Bronchial epithelial cell (primary cell): Measurements from ENCODE around the gene FAM83F. TPM values are rescaled to one million over a fixed set of nuclear protein-coding genes. Genes with fewer than 3 reads are reported as not detected.

Experiments
- DNase-seq: peaks from one replicate; pipeline ENCODE4 v3.0.0-alpha.2; 2010; ENCODE audit warnings: low read depth
- FAIRE-seq: peaks from 2 replicates; lab custom pipeline; 2011; peaks lifted over from hg19 to GRCh38; lab: Jason Lieb, UNC
- H3K27me3 ChIP-seq: 2 replicates; pipeline ENCODE4 v1.5.1; 2011; ENCODE audit warnings: low read length; ENCODE audit not compliant: control insufficient read depth, insufficient read depth
- H3K36me3 ChIP-seq: 2 replicates; pipeline ENCODE4 v1.5.1; 2011; ENCODE audit warnings: low read length; ENCODE audit not compliant: control insufficient read depth, insufficient read depth
- H3K4me3 ChIP-seq: 2 replicates; pipeline ENCODE4 v1.5.1; 2011; ENCODE audit warnings: mild to moderate bottlenecking, low read depth, low read length, control low read depth
- total RNA-seq: library from RNA; depleted of rRNA; stranded (reverse); fragments of >200 nt; gene quantifications from 2 replicates; pipeline ENCODE4 v1.2.1, GENCODE V29; 2014
- TF ChIP-seq, protein P1 (sequence below): IDR thresholded peaks from 2 replicates; pipeline ENCODE4 v1.5.1; 2011; ENCODE audit warnings: mild to moderate bottlenecking, moderate library complexity, low read length, control low read depth, inconsistent platforms; ENCODE audit not compliant: insufficient read depth, severe bottlenecking

The FAM83F gene
- total RNA-seq, 1 donor from 2014 or later, result 22.1 TPM

DNA sequence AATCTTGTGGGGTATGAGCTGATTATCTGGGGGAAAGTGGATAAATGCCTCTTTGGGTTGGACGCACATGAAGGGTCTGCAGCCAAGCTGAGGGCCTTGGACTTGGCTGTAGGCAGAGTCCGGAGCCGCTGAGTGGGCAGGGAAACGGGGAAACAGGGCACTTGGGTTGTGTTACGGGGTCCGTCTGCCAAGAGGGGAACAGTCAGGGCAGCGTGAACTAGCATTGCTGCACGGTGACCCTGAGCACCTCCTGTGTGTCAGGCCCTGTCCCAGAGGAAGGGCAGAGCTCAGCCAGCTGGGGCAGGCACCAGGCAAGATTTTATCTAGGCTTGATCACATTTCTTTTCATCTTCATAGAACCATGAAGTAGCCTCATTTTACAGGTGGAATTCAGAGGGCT lies 11.9 kb downstream of the FAM83F start:
- DNase-seq (no peak), FAIRE-seq (no peak)
- no peaks in the 10 kb centered on the region for H3K27me3 ChIP-seq
- H3K4me3 ChIP-seq, result no peak overlapping the region
- TF ChIP-seq, protein P1, sequence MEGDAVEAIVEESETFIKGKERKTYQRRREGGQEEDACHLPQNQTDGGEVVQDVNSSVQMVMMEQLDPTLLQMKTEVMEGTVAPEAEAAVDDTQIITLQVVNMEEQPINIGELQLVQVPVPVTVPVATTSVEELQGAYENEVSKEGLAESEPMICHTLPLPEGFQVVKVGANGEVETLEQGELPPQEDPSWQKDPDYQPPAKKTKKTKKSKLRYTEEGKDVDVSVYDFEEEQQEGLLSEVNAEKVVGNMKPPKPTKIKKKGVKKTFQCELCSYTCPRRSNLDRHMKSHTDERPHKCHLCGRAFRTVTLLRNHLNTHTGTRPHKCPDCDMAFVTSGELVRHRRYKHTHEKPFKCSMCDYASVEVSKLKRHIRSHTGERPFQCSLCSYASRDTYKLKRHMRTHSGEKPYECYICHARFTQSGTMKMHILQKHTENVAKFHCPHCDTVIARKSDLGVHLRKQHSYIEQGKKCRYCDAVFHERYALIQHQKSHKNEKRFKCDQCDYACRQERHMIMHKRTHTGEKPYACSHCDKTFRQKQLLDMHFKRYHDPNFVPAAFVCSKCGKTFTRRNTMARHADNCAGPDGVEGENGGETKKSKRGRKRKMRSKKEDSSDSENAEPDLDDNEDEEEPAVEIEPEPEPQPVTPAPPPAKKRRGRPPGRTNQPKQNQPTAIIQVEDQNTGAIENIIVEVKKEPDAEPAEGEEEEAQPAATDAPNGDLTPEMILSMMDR, result no peak
- H3K36me3 ChIP-seq, result peaks cover 10% of the 10 kb centered on the region

DNA sequence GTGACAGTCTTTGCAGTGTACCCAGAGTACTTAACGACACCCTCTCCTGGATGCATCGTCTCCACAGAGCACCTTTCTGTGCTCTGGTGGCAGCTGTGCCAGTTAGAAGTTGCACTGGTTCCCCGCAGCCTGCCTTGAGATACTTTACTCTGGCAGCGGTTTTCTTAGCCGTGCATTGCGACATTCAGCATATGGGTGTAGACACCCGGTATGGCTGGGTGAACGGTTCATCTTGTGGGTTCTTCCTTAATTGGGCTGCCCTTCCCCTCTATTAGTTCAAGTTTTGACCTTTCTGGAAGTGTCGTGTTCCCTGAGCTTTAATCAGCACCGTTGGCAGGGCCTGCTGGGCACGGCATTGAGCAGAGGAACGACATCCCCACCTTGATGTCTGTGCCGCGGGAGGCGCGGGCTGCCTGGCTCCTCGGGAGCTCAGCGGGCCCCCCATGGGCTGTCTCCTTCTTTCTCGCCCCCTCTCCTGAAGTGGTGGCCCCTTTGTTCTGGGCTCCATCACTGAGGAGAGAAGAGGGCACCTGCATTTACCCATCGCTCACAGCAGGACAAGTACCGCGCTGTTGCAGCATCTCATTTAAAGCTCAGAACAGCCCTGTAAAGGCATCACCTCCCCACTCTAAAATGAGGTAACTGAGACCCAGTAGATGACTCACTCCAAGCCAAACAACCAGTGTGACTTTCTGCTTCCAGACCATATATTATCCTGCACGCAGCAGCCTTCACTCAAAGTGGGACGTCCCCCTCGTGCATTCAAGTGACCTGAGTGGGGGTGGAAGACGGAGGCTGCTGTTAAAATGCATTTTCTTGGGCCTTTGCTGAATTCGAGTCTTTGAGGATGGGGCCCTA lies 13.3 kb downstream of the FAM83F start:
- peaks cover 8% of the 10 kb centered on the region for H3K36me3 ChIP-seq
- no peak for DNase-seq
- peak; percentile 95 for FAIRE-seq
- TF ChIP-seq, protein P1, result no peak
- H3K4me3 ChIP-seq, result no peak overlapping the region
- no peaks in the 10 kb centered on the region for H3K27me3 ChIP-seq

DNA sequence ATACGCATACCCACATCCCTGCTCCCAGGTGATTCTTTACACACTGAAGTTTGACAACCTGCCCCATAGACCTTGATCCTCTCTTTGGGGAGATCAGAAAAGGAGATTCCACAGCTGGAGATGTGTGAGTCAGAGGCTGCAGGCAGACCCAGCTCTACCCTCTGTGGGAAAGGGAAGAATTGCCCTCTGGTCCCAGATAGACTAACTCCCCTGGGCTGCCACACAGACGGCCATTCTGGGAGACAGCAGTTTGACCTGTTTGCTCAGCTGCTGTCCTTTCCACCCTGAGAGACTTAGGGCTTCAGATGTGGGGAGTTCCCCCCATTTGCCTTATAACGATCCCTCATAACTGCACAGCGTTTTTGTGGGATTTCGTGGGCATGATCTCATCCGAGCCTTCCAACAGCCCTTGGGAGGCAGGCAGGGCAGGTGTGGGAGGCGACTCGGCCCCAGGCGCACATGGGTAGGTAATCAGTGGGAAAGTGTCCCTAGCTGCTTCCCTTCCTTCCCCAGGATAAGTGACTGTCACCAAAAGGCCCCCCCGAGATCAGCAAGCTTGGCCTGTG lies 14.1 kb downstream of the FAM83F start:
- TF ChIP-seq, protein P1, result no peak
- no peak for DNase-seq
- Histone ChIP-seq H3K4me3 (no peak overlapping the region), H3K36me3 (peaks cover 8% of the 10 kb centered on the region), H3K27me3 (no peaks in the 10 kb centered on the region)
- FAIRE-seq, result no peak

DNA sequence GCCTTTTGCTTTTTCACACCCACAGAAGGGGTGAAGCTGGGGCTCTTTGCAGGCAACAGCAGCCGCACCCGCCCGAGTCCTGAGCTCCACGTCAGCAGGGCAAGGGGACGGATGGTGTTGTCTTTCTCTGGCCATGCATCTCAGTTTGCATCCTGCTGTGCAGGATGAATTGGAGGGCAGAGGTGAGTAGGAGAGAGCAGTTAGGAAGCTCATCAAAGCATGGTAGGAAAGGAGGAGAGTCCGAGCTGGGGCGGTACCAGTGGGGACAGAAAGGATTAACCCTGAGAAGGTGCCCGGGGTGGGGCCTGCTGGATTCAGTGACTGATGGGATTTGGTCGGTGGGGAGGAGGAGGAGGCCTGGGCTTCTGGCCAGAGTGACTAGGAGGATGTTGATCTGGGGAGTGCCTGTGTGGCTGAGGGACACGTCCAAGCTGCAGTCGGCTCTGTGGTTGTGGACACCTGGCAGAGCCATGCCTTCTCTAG lies 14.6 kb downstream of the FAM83F start:
- TF ChIP-seq, protein P1, result no peak
- no peak for DNase-seq
- FAIRE-seq, result peak; percentile 40
- H3K36me3 ChIP-seq, result peaks cover 8% of the 10 kb centered on the region
- H3K27me3 ChIP-seq, result no peaks in the 10 kb centered on the region
- no peak overlapping the region for H3K4me3 ChIP-seq

DNA sequence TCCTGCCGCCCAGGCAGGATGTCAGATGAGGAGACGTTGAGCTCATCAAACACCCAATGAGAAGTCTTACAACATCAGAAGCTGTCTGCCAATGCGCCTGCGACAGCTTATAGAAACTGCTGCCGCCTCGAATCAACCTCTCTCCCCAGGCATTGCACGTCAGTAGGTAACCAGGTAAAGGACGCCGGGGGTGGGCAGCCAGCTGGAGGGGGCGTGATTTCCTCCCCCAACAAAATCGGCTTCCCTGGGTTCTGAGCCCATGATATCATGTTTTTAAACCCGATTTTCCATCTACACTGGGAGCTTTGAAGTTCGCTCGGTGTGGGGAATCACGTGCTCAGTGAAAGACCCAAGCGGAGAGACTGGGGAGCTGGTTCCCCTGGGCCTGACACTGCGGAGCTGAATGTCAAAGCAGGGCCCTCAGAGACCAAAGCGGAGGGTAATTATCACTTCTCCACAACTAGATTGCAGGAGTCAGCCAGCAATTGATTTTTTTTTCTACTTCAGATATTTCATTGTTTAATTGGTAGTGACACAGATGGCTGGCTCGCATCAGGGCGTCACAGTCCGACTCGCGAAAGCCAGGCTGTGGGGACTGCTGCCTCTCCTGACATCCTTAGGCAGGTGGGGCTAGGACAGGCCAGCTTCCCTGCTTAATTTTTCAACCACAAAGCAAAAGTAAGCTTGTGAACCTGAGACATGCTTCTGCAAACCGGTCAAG lies 15.4 kb downstream of the FAM83F start:
- TF ChIP-seq, protein P1, result no peak
- no peak for FAIRE-seq
- no peak overlapping the region for H3K4me3 ChIP-seq
- no peak for DNase-seq
- H3K27me3 ChIP-seq, result no peaks in the 10 kb centered on the region
- H3K36me3 ChIP-seq, result peaks cover 8% of the 10 kb centered on the region
